HL-60/S4 treated with retinoic acid at 250 ng/mL for 4 days and 3 days (cell line): ENCODE data around the gene ANKFN1.

Experiments
- in situ Hi-C: fragments of 300-500 bp; cut with MboI; formaldehyde crosslinking; loops from 2 replicates; pipeline ENCODE4 v1.7.0; 2022; ENCODE audit warnings: low sequenced_read_pairs

The ANKFN1 gene

DNA sequence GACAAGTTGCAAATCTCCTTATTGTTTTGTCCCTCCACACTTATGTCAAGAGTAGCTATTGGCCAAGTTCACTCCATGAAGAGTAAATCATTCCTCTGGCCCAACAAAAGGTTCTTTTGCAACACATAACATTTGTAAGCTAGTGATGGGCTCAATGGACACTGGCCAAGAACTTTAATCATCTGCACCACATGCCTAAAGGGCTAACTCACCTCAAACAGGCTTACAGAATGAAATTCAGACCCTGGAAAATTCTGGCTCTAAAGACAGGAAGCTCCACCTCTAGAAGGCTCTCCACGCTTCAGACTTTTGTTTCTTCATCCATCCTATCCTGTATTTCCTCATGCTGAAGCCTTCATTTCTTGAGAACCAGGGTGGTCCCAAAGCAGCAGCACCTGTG is 10.9 kb upstream of the ANKFN1 start:
- in situ Hi-C loops, result loop anchor here (25.0 kb wide), 1 partner anchor 170 kb away; no protein-coding TSS in a partner anchor

DNA sequence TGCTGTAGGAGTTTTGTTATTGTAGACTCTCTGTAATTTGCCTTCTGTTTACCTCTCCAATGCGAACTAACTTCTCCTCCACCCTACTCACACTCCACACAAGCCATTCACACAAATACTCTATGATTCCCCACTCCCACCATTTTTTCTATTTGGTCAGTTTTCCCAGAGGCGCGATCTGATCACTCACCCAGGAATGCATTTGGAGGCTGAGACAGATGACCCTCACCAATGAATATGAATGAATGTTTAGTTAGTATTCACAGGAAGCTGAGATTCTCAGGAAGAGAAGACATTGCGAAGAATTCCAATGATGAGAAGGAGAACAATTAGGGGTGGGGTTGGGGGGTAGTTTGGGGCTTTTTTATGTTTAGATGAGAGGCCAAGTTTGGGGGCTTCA is 10.5 kb upstream of the ANKFN1 start:
- in situ Hi-C loops, result loop anchor here (25.0 kb wide), 1 partner anchor 170 kb away; no protein-coding TSS in a partner anchor

DNA sequence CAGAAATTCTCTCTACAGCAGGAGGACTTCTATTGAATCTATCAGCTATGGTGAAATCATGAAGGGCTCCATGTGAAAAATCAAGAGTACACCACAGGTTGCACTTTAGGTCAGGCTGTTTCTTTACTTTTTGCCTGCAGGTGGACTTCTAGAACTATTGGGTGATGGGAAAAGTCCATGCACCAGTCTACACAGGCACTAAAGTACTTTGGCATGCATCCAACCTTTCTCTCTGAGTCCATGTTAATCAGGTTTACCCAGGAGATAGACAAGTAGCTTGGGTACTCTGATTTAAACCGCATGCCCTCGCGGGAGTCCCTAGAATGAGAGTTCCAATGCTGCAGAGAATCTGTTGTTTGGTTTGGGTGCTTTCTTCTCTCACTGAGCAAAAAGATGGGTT is 9.1 kb upstream of the ANKFN1 start:
- in situ Hi-C loops, result loop anchor here (25.0 kb wide), 1 partner anchor 168 kb away; no protein-coding TSS in a partner anchor

- in situ Hi-C loops, result loop anchor here (25.0 kb wide), 1 partner anchor 166 kb away; no protein-coding TSS in a partner anchor
These were observed 6.7 kb upstream of the ANKFN1 start for GRCh38 chr17:56146534-56146933.

GRCh38 chr17:56148333-56148732 is 4.9 kb upstream of the ANKFN1 start:
- in situ Hi-C loops, result loop anchor here (25.0 kb wide), 1 partner anchor 164 kb away; no protein-coding TSS in a partner anchor

DNA sequence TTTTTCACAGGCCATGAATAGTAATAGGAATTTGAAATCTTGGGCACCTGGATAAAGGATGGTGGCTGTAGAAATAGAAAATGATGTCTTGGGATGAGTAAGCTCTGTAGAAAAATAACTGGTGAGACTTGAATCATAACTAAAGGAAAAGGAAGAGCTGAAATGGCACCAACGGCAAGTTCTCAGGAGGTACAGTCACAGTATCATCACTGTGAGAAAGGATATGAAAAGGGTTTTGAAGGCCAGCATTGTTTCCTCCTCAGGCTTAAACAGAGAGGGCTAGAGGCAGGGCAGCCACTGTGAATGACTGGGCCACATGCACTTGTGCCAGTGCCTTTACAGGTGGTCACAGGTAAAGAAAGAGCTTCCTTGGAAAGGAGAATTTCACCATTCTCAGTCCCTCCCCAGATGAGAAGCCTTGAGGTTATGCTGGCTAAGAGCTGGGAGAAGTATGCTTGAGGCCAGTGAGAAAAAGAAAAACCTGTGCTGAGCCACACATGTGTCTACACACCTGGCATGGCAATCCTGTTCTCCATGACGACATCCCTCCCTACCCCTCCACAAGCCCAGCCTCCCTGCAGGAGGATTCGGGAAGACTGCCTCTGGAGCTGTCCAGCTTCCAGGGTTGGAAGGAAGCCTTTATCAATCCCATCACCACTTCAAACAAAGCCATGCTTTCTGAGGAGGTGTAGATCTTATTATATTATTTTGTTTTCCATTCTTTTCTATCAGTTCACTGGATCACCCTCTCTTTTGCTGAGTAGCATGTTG is 3.8 kb upstream of the ANKFN1 start:
- in situ Hi-C loops, result loop anchor here (25.0 kb wide), 1 partner anchor 163 kb away; no protein-coding TSS in a partner anchor

- in situ Hi-C loops, result no loop called here
These were observed 2.6 kb upstream of the ANKFN1 start for GRCh38 chr17:56150649-56151048.

DNA sequence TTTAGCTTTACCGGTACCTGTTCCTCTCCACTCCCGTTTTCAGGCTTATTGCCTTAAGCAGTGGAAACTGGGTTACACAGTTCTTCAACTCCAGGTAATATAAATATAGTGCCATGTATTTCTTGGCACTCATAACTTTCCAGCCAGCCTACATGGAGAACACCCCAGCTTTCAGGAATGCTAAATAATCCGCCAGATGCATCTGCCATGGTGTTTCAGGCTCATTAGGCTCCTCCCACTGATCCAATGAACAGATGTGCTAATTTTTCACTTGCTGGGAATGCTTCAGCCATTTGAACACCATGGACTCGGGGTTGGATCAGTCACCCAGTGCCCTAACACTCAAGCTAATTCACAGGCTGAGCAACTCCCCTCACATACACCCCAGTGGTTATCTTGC is 4.6 kb downstream of the ANKFN1 start:
- in situ Hi-C loops, result no loop called here

- in situ Hi-C loops, result no loop called here
These were observed 5.1 kb downstream of the ANKFN1 start for GRCh38 chr17:56158344-56158743.

DNA sequence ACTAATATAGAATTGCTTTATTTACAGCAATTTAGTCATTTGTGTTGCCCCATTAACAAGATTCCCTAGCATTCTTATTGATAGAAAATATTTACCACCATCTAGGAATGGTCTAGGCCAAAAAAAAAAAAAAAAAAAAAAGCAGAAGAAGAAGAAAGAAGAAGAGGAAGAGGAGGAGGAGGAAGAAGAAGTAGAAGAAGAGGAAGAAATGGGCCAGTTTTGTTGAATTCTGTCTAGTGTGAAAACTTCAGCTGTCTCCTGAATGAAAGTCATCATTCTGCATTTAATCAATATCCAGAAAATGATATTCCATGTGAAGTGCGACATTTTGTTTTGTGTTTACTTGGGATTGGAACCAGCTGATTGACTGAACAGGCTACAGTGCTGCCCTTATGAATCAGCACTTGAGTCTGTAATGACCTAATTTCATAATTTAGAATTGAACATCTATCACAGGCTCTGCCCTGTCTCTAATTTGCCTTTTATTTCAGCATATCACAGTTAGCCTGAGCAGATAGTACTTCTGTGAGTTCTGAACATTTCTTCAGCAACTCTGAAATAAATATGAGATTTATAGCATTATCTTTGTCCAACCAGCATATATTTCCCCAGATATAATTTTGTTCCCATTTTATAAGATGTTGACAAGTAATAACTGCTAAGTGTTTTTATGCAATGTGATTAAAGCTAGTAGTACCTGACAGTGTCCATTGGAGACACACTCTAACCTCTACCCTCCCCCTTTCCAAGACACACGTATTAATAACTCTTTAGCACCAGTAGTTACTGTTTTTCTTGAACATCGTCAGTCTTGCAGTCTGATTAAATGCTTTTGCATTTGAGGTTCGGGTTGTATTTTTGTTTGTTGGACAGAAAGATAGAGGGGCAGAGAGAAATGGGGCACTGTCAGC is 5.9 kb downstream of the ANKFN1 start:
- in situ Hi-C loops, result no loop called here

DNA sequence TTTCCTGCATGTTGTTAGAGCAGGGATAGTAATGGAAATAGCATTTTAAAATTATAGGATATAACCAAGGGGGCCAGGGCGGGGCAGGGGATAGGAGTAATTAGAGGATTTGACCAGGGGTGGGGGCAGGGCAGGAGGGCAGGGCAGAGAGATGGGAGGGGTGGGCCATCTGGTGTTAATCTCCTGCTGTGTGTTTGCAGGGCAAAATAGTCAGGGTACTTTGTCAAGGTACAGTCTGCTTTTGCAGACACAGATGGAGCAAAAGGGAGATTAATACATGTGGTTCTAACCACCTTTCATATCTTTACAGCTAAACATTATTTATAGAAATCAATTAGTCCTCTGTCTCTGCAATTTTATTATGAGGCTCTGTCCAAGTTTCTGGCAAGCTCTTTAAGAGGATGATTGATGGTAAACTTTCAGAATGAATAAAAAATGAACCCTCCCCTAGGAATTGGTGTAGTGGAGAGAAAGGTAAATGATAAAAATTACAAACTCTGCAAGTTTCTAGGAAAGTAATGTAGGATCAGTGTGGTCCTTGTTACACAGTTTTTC is 6.6 kb downstream of the ANKFN1 start:
- in situ Hi-C loops, result no loop called here

DNA sequence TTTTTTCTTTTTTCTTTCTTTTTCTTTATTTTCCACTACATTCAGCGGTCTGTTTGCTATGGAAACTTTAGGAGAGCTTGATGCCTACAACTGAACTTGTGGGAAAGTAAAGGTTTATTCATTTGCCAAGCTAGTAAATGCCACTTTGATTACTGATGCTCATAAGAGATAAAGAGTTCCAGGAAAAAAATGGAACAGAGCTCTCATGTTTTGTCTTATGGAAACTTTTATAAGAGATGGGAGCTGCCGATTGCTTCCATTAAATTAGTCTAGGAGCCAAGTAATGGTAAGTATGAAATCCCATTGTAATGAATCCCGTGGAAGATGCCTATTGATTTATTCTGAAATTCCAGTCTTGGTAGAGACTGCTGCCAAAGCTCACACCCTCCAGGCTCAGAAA is 7.1 kb downstream of the ANKFN1 start:
- in situ Hi-C loops, result no loop called here

- in situ Hi-C loops, result no loop called here
These were observed 11.9 kb downstream of the ANKFN1 start for GRCh38 chr17:56165072-56165641.

GRCh38 chr17:56167491-56167890 is 14.2 kb downstream of the ANKFN1 start:
- in situ Hi-C loops, result no loop called here

GRCh38 chr17:56169621-56170020 is 16.3 kb downstream of the ANKFN1 start:
- in situ Hi-C loops, result no loop called here

DNA sequence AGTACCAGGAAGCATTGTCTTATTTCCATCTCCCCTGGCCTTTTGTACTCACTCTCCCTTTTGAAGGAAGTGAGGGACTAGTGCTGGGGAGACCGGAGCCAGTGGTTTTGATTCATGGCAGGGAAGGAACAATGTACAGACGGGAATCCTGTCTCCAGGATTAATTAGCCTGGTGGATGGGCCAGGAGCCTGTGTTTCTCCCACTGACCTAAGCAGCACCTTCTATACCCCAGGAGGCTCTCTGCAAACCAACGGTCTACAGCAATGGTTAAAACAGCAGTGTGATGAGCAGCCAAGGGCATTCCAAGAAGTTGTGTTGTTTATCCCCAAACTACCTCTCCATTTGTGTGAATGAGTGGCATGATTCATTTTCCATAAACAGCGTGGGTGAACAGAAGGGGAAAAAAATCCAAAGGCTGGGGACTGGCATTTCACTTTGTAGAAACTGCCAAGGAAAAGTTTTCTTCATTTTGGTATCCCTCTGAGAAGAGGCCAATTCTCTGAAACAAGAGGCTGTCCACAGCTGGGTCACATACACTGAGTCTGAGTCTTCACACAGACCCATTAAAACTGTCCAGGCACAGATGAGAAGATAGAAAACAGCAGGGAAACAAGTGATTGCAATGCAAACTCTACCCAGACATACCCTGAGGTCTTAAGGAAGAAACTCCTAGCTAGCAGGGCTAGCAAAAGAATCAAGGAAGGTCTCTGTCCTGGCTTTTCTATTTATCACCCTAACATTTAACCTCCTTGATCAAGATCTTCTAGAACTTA is 18.1 kb downstream of the ANKFN1 start:
- in situ Hi-C loops, result no loop called here

GRCh38 chr17:56172517-56172982 is 19.3 kb downstream of the ANKFN1 start:
- in situ Hi-C loops, result no loop called here

DNA sequence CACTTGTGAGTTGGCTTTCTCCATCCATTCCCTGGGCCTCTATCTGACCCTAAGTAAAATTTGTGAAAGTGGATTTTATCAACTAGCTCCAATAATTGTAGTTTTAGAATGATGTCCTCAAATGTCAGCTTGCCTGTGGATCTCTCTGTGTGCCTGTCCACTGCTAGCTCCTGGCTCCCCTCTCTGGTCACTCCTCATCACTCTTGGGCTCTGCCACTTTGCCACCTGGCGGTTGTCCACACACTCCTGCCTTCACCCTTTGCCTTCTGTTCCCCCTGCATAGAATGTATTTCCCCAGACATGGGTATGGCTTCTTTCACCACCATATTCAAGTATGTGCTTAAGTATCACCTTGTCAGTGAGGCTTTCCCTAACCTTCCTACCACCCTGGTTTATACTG is 19.8 kb downstream of the ANKFN1 start:
- in situ Hi-C loops, result no loop called here

DNA sequence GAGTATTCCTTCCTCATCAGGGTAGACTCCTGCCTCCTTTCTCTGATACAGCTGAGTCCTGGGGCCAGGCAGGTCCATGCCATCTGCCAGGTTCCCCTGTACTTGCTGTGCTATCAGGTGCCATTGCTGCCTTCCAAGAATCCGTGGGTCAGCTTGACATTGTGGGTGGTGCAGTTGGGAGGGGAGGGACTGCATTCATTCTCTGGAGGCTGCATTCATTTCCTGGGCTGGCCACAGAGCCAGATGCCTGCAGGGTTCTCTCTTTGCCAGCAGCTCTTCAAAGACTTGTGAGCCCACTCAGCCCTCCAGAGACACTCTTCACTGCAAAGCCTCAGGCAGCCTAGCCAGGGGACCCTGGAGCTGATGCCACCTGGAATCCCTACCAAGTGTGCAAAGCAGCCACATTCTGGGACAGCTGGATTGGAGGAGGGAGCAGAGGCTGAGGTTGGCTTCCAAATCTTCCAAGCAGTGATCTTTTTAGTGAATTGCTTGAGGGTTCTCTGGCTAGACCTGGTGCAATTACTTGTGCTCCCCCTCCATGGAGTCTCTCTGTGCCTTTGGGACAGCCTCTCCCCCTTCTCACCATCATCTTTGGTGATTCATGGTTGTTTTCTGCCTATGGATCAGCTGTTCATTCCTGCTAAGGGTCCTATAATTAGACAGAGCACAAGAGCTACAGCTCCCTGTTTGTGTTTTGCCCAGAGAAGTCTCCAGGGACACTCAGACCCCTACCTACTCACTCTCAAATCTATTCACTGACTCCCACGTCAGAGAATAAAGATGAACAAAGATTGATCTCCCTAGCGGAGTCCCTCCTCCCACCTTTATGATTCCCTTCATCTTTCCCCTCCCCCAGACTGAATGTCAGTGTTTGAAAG is 20.9 kb downstream of the ANKFN1 start:
- in situ Hi-C loops, result no loop called here
